NT2/D1 (cell line): ENCODE measurements around the gene STRADB.

Source experiments
- YY1 ChIP-seq: IDR thresholded peaks from 2 replicates; pipeline ENCODE4 v1.6.1; 2011; ENCODE audit not compliant: insufficient read length, insufficient read depth
- ZNF274 ChIP-seq: IDR thresholded peaks from 2 replicates; pipeline ENCODE4 v1.6.1; 2011; ENCODE audit warnings: mild to moderate bottlenecking, low read depth, low read length

- TF ChIP-seq YY1 (no peak), ZNF274 (no peak)
Observed at GRCh38 chr2:201517094-201517493, 65.6 kb downstream of the STRADB start.
